Measurements from ENCODE around the gene BICDL2.

BICDL2 gene

GRCh38 chr16:2980227-2981176, 56.2 kb downstream of the BICDL2 start, which contains the start of gene PKMYT1:
Gene PKMYT1 (minus strand): TSS chr16:2980446. CDS start chr16:2979657, 789 bp downstream.
- peak; percentile 94 for DNase-seq

- no peak for DNase-seq
Observed at GRCh38 chr16:2979669-2980226, 57.0 kb downstream of the BICDL2 start.
